AG09309 (cell line): ENCODE data around the gene TEDC1.
A peak's percentile ranks its signal among the peaks of the same experiment; 100 is the strongest.

ENCODE experiments used
- DNase-seq: peaks from one replicate; pipeline ENCODE4 v3.0.0-alpha.2; 2010; ENCODE audit warnings: low read depth
- H3K4me3 ChIP-seq: 2 replicates; pipeline ENCODE4 v1.5.1; 2011; ENCODE audit warnings: mild to moderate bottlenecking, low read depth, low read length, moderate library complexity; ENCODE audit not compliant: control insufficient read depth
- TF ChIP-seq, protein P1 (sequence below): IDR thresholded peaks from 2 replicates; pipeline ENCODE4 v1.5.1; 2011; ENCODE audit warnings: mild to moderate bottlenecking, low read depth, low read length, inconsistent platforms; ENCODE audit not compliant: insufficient read depth, control insufficient read depth; ENCODE audit errors: missing control alignments

Gene TEDC1, protein sequence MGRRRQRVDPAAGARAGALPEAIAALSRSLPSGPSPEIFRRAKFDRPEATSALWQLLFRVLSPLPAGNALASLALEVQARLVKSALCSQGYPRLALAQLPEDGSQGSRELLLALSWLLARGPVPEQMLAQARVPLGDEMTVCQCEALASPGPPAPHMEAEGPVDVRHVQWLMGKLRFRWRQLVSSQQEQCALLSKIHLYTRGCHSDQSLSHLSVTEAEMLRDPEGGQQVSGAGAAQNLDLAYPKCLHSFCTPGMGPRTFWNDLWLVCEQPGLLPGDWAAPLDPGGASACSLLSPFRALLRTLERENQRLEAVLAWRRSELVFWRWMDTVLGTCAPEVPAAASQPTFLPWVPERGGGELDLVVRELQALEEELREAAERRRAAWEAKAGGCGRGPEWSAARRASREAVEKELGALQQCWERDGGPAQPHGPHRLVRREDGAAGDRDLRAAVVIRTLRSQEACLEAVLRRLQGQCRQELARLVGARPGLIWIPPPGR

DNA sequence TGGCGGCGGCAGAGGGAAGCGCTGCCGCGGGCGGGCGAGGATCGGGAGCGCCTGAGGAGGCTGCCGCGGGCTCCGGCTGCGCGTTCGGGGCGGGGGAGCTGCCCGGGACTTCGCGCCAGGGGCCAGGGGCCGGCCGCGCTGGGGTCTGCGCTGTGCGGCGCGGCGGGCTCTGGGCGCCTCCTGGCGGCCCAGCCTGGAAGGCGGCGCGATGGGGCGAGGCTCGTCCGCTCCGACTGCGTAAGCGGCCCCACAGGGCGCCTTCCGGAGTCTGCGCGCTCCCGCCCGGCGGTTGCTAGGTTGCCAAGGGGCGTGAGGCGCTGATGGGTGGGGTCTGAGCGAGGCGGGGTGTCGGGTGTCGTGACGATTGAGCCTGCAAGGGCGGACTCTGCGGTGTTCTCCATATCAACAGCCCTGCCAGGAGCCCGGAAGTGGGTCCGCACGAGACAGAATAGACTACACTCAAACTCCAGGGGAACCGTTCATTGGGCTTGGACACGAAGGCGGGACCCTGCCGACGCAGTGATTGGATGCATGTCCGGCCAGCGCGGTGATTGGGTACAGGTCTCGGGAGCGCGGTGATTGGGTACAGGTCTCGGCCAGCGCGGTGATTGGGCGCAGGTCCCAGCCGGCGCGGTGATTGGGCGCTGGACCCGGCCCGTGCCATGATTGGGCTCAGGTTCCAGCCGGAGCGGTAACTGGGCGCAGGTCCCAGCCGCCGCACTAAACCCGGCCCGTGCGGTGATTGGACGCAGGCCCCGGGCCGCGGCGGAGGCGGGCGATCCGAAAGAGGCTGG lies at the start of gene TEDC1:
Gene TEDC1, plus strand, starts transcription at position 675 of the 794 bp plus-strand sequence. CDS start 130 bp downstream, outside the sequence.
- H3K4me3 ChIP-seq = peak within 1 kb of the TSS; percentile 68
- peak; percentile 100 for DNase-seq
- TF ChIP-seq, protein P1, sequence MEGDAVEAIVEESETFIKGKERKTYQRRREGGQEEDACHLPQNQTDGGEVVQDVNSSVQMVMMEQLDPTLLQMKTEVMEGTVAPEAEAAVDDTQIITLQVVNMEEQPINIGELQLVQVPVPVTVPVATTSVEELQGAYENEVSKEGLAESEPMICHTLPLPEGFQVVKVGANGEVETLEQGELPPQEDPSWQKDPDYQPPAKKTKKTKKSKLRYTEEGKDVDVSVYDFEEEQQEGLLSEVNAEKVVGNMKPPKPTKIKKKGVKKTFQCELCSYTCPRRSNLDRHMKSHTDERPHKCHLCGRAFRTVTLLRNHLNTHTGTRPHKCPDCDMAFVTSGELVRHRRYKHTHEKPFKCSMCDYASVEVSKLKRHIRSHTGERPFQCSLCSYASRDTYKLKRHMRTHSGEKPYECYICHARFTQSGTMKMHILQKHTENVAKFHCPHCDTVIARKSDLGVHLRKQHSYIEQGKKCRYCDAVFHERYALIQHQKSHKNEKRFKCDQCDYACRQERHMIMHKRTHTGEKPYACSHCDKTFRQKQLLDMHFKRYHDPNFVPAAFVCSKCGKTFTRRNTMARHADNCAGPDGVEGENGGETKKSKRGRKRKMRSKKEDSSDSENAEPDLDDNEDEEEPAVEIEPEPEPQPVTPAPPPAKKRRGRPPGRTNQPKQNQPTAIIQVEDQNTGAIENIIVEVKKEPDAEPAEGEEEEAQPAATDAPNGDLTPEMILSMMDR = peak; percentile 51

DNA sequence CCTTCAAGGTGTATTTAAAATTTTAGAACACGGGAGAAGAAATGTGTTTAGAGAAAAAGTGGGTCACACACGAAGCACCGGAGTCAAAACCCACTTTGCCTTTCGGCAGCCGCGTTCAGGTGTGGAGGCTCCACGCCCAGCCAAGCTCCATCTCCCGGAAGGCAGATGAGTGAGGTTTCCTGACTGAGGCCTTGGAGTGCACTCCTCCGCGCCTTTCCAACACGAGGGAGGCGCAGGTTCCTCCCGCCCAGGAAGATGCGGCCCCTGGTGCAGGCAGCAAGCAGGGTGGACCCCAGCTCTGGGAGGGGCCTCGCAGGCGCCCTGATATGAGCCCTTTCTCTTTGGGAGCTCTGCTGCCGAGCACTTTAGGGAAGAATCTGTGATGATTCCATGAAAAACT lies 48.9 kb upstream of the TEDC1 start:
- H3K4me3 ChIP-seq = no peak overlapping the region
- no peak for DNase-seq
- TF ChIP-seq, protein P1 = no peak

DNA sequence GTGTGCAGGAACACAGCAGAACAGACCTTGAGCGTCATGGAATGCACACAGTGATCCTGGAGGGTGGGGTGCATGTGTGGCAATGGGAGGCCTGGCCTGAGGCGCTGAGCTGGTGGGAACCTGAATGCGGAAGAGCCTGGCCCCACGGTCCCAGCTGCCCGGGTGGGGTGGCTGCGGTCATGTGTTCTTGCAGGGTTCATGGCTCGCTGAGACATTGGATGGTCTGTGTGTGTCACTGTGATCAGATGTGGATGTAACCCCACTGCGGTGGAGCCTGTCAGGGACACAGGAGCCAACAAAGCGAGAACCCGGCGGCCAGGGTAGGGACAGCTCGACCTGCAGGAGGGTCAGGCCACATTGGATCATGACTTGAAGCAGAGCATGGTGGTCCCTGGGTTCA lies 48.2 kb upstream of the TEDC1 start:
- H3K4me3 ChIP-seq = no peak overlapping the region
- DNase-seq = no peak
- TF ChIP-seq, protein P1 = no peak

DNA sequence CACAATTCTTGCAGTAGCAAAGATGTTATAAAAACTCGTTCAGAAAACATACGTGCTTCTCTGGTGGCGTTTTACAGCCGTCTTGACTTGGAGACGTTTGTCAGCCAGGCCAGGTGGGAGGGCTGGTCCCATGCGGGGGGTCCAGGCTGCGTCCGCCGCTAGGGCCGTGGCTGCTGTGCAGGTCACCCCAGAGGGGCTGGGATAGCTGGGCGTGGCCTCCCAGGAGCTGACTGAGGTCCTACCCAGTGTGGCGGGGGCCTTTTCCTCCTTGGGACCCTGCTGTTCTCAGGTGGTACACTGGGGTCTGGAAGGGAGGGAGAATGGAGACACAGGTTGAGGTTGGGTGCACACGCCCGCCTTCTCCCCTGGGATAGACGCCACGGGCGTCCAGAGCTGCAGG lies 46.2 kb upstream of the TEDC1 start:
- no peak for DNase-seq
- TF ChIP-seq, protein P1 = no peak
- H3K4me3 ChIP-seq = no peak overlapping the region

DNA sequence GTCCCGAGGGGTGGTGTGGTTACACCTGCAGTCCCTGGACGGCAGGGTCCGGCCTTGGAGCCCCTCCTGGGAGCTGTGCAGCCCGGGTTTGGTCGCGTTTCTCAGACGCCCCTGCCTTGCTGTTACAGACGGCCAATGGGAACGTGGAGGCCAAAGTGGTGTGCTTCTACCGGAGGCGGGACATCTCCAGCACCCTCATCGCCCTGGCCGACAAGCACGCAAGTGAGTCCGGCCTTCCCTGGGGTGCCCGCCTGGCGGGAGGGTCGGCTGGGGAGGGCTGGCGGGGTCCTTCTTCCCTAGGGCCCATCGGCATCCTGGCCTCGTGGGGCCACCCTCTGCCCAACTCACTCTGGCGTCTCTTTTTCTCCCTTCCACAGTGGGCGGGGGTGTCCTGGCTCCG lies 45.8 kb upstream of the TEDC1 start:
- TF ChIP-seq, protein P1 = no peak
- no peak for DNase-seq
- no peak overlapping the region for H3K4me3 ChIP-seq

DNA sequence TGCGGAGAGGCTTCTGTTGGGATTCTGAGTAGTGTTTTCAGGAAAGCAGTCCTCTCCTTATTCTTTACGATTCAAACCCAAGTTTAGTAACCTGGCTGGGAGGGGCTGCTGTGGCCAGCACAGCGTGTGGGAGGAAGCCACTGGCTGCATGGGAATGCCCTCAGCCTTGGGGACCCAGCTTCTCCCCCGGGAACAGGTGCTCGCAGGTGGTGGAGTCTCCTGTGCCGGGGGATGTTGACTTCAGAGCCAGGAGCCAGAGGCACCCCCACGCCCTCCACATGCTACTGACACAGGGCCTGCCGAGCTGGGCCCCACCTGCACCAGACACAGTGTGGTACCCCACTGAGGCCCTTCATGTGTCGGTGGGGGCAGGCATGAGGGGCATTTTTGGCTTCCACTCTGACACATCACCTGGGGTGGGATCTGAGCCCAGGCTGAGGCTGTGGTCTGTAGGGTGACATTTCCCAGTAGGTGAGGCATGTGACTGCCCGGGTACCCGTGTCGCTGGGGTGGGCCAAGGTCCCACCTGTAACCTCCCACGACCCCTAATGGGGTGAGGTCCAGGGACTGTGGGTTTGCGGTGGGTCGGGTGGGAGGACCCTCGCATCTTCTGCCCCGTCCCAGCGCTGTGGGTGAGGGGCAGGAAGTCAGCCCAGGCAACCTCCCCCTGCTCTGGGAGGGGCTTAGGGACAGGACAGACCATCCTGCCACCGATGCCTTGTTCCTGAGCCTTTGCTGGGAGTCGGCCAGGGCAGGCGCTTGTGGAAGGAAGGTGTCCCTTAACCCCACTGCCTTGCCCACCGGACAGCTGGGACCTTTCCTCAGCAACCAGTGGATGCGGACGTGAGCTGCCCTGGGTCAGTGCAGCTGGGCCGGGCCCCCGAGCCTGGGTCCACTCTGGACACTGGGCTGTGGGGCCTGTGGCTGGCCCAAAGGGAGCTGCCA lies 44.9 kb upstream of the TEDC1 start:
- DNase-seq = no peak
- TF ChIP-seq, protein P1 = no peak
- no peak overlapping the region for H3K4me3 ChIP-seq
